Activated CD8-positive, alpha-beta memory T cell treated with anti-CD3 and anti-CD28 coated beads for 4 hours (primary cell): ENCODE measurements around the gene SCIN.
"Not testable (repeated sequence)": the region's sequence is repeated elsewhere in the genome, so short reads cannot be mapped to it uniquely, and the experiment has no call there.

Experiments
- DNase-seq, 2 donors: peaks; one replicate each; pipeline ENCODE4 v3.0.0-alpha.2; 2020; ENCODE audit warnings: low read depth in 2 of 2

SCIN gene

GRCh38 chr7:12647364-12648219 is 77.1 kb downstream of the SCIN start:
- no peak for DNase-seq

GRCh38 chr7:12648704-12649261 is 78.3 kb downstream of the SCIN start:
- no peak for DNase-seq

GRCh38 chr7:12649348-12649747 is 78.8 kb downstream of the SCIN start:
- DNase-seq: no peak

- DNase-seq: no peak
Observed at GRCh38 chr7:12650080-12650479, 79.6 kb downstream of the SCIN start.

GRCh38 chr7:12653110-12653509 is 82.6 kb downstream of the SCIN start:
- no peak for DNase-seq

GRCh38 chr7:12653518-12653917 is 83.0 kb downstream of the SCIN start:
- no peak for DNase-seq

- no peak for DNase-seq
Observed at GRCh38 chr7:12655161-12655560, 84.6 kb downstream of the SCIN start.

GRCh38 chr7:12660423-12660822 is 89.9 kb downstream of the SCIN start:
- DNase-seq: not testable (repeated sequence)

GRCh38 chr7:12660986-12661385 is 90.5 kb downstream of the SCIN start:
- DNase-seq: not testable (repeated sequence)

- no peak for DNase-seq
Observed at GRCh38 chr7:12661581-12661980, 91.1 kb downstream of the SCIN start.

GRCh38 chr7:12670000-12670729 is 99.6 kb downstream of the SCIN start:
- no peak for DNase-seq

- DNase-seq: no peak
Observed at GRCh38 chr7:12670743-12671520, 100.4 kb downstream of the SCIN start.

- not testable (repeated sequence) for DNase-seq
Observed at GRCh38 chr7:12673436-12673835, 102.9 kb downstream of the SCIN start.

GRCh38 chr7:12674053-12674452 is 103.5 kb downstream of the SCIN start:
- no peak for DNase-seq

GRCh38 chr7:12674861-12675260 is 104.3 kb downstream of the SCIN start:
- DNase-seq: no peak

GRCh38 chr7:12683678-12684585 is 113.4 kb downstream of the SCIN start:
- no peak for DNase-seq

- DNase-seq: no peak
Observed at GRCh38 chr7:12684733-12685132, 114.2 kb downstream of the SCIN start.

- no peak for DNase-seq
Observed at GRCh38 chr7:12685550-12685949, 115.0 kb downstream of the SCIN start.

- peak; percentile 85 to 88 for DNase-seq
Observed at GRCh38 chr7:12686234-12686890, 115.8 kb downstream of the SCIN start.
